Eye (tissue), 1 donor: Measurements from ENCODE around the gene ELL3.
"Not testable (repeated sequence)": the region's sequence is repeated elsewhere in the genome, so short reads cannot be mapped to it uniquely, and the experiment has no call there.

Experiments
- DNase-seq: peaks from one replicate; pipeline ENCODE4 v3.0.0-alpha.2; 2015

Gene ELL3

GRCh38 chr15:43776718-43777266 lies at the start of gene ELL3:
Gene ELL3, minus strand, starts transcription at chr15:43776966. Its CDS starts 65 bp downstream, at chr15:43776901.
- no peak for DNase-seq

- no peak for DNase-seq
These were observed 49.3 kb upstream of the ELL3 start for GRCh38 chr15:43826029-43826507.

GRCh38 chr15:43825305-43825704 lies 48.5 kb upstream of the ELL3 start:
- not testable (repeated sequence) for DNase-seq

- peak; percentile 98 for DNase-seq
These were observed 47.8 kb upstream of the ELL3 start, which contains the start of gene MFAP1 for GRCh38 chr15:43824302-43825246. Gene MFAP1, minus strand, starts transcription at chr15:43824690. Its CDS starts 121 bp downstream, at chr15:43824569.

GRCh38 chr15:43821505-43821904 lies 44.7 kb upstream of the ELL3 start:
- no peak for DNase-seq

GRCh38 chr15:43815064-43815463 lies 38.3 kb upstream of the ELL3 start:
- not testable (repeated sequence) for DNase-seq

GRCh38 chr15:43808960-43809678 lies 32.4 kb upstream of the ELL3 start:
- DNase-seq = no peak

GRCh38 chr15:43808435-43808950 lies 31.7 kb upstream of the ELL3 start:
- no peak for DNase-seq

- DNase-seq = not testable (repeated sequence)
These were observed 25.9 kb upstream of the ELL3 start for GRCh38 chr15:43802676-43803075.

- DNase-seq = peak; percentile 96
These were observed 23.7 kb upstream of the ELL3 start, which contains the start of gene HYPK for GRCh38 chr15:43800286-43801141. Gene HYPK, plus strand, starts transcription at chr15:43800599. Its CDS starts 24 bp downstream, at chr15:43800623.

- no peak for DNase-seq
These were observed 23.1 kb upstream of the ELL3 start, which contains the start of gene SERINC4 for GRCh38 chr15:43799945-43800285. Gene SERINC4, minus strand, starts transcription at chr15:43800220. Its CDS starts 234 bp downstream, at chr15:43799986.

GRCh38 chr15:43799209-43799944 lies 22.6 kb upstream of the ELL3 start:
- no peak for DNase-seq

- DNase-seq = no peak
These were observed 19.8 kb upstream of the ELL3 start for GRCh38 chr15:43796566-43796965.

GRCh38 chr15:43795997-43796396 lies 19.2 kb upstream of the ELL3 start:
- DNase-seq = no peak

GRCh38 chr15:43795197-43795596 lies 18.4 kb upstream of the ELL3 start:
- no peak for DNase-seq

GRCh38 chr15:43794269-43795037 lies 17.7 kb upstream of the ELL3 start:
- no peak for DNase-seq

GRCh38 chr15:43793647-43794046 lies 16.9 kb upstream of the ELL3 start:
- DNase-seq = no peak

- DNase-seq = no peak
These were observed 16.2 kb upstream of the ELL3 start for GRCh38 chr15:43792761-43793476.

GRCh38 chr15:43791993-43792760 lies 15.4 kb upstream of the ELL3 start, which contains the start of gene SERF2:
Gene SERF2, plus strand, starts transcription at chr15:43792320. Its CDS starts 57 bp downstream, at chr15:43792377.
- DNase-seq = peak; percentile 100
